Kidney (tissue), 14 donors: ENCODE data around the gene OPRL1. TPM values are rescaled to one million over a fixed set of nuclear protein-coding genes. Genes with fewer than 3 reads are reported as not detected.

Source experiments
- DNase-seq, 5 donors: peaks; one replicate each; pipeline ENCODE4 v3.0.0-alpha.2; 2013 to 2020
- FAIRE-seq: peaks from 2 replicates; lab custom pipeline; 2012; peaks lifted over from hg19 to GRCh38; lab: Jason Lieb, UNC
- H3K27ac ChIP-seq, 2 donors: one replicate each; pipeline ENCODE4 v1.7.0; 2013; ENCODE audit warnings: low read depth in 2 of 2, low read length in 2 of 2, inconsistent platforms in 1 of 2
- H3K27me3 ChIP-seq: one replicate; pipeline ENCODE4 v1.7.1; 2013; ENCODE audit warnings: low read length, inconsistent platforms; ENCODE audit not compliant: control insufficient read depth, insufficient read depth
- H3K36me3 ChIP-seq, 3 donors: one replicate each; pipeline versions ENCODE4 v1.7.0 to v1.7.1; 2013; ENCODE audit warnings: low read length in 3 of 3, control low read depth in 1 of 3, inconsistent platforms in 1 of 3; ENCODE audit not compliant: insufficient read depth in 3 of 3, control insufficient read depth in 2 of 3
- H3K4me1 ChIP-seq, 3 donors: one replicate each; pipeline versions ENCODE4 v1.7.0 to v1.7.1; 2013; ENCODE audit warnings: low read length in 3 of 3, inconsistent platforms in 1 of 3, low read depth in 1 of 3; ENCODE audit not compliant: control insufficient read depth in 2 of 3, insufficient read depth in 2 of 3
- H3K4me3 ChIP-seq, 3 donors: one replicate each; pipeline versions ENCODE4 v1.7.0 to v1.8.1; 2013; ENCODE audit warnings: low read length in 3 of 3, control low read depth in 1 of 3, inconsistent platforms in 1 of 3
- H3K9ac ChIP-seq, 3 donors: one replicate each; pipeline versions ENCODE4 v1.7.0 to v1.7.1; 2013; ENCODE audit warnings: low read length in 3 of 3, control low read depth in 1 of 3, inconsistent platforms in 1 of 3
- H3K9me3 ChIP-seq, 3 donors: one replicate each; pipeline versions ENCODE4 v1.7.0 to v1.7.1; 2013; ENCODE audit warnings: low read length in 3 of 3, control low read depth in 1 of 3, inconsistent platforms in 1 of 3; ENCODE audit not compliant: control insufficient read depth in 2 of 3, insufficient read depth in 1 of 3
- CTCF ChIP-seq: IDR thresholded peaks from 3 replicates; pipeline ENCODE4 v1.5.1; 2012; ENCODE audit warnings: mild to moderate bottlenecking, moderate library complexity, borderline replicate concordance; ENCODE audit not compliant: insufficient read depth; ENCODE audit errors: extremely low read depth
- intact Hi-C: fragments of 100-400 bp; cut with DNase I; formaldehyde crosslinking; loops from one replicate; pipeline ENCODE4 v1.11.1; 2022
- polyA plus RNA-seq: library from polyadenylated mRNA; stranded (reverse); fragments of 350-450 nt; fragmentation: Illumina TruSeq; extraction: RNeasy Lipid Tissue Mini Kit (QIAGEN cat#74804); gene quantifications from one replicate; pipeline ENCODE4 v1.2.3, GENCODE V29; 2014; ENCODE audit warnings: low read depth, low replicate concordance; ENCODE audit not compliant: insufficient read depth
- total RNA-seq: library from RNA; stranded (reverse); fragmentation: NEBNext Ultra II Directional; extraction: Animal tissue kit (Norgen Biotek cat#: 25700); gene quantifications from one replicate; pipeline ENCODE4 v1.2.1, GENCODE V29; 2021
- donor health status: control.
- donor health status: control.
- donor health status: control.
- donor health status: control.
- donor health status: control.
- donor health status: DM: yes; HTN: yes; CAD: no.
- donor health status: Normal renal cell carcinoma (clear cell type).

The OPRL1 gene
- total and polyA plus RNA-seq, 2 donors from 2014 or later = 0.39 to 1.2 TPM

GRCh38 chr20:64090165-64090564, 10.3 kb downstream of the OPRL1 start:
- Histone ChIP-seq H3K9me3 (no peaks in the 10 kb centered on the region), H3K4me1 (no peaks in the 10 kb centered on the region), H3K27ac (no peak overlapping the region), H3K27me3 (peaks cover 3% of the 10 kb centered on the region), H3K9ac (no peak overlapping the region), H3K4me3 (no peak overlapping the region), H3K36me3 (no peaks in the 10 kb centered on the region)
- no peak for TF ChIP-seq CTCF
- intact Hi-C loops = no loop called here
- FAIRE-seq (no peak), DNase-seq (peak in 1 of 5 donors; percentile 72)

GRCh38 chr20:64091340-64091739, 11.5 kb downstream of the OPRL1 start:
- Histone ChIP-seq H3K9ac (no peak overlapping the region), H3K36me3 (no peaks in the 10 kb centered on the region), H3K27ac (no peak overlapping the region), H3K4me3 (no peak overlapping the region), H3K9me3 (no peaks in the 10 kb centered on the region), H3K4me1 (no peaks in the 10 kb centered on the region), H3K27me3 (no peaks in the 10 kb centered on the region)
- no peak for TF ChIP-seq CTCF
- intact Hi-C loops = no loop called here
- DNase-seq (no peak), FAIRE-seq (no peak)

GRCh38 chr20:64091770-64092169, 11.9 kb downstream of the OPRL1 start:
- no peak for FAIRE-seq
- Histone ChIP-seq H3K27me3 (no peaks in the 10 kb centered on the region), H3K4me3 (no peak overlapping the region), H3K36me3 (no peaks in the 10 kb centered on the region), H3K9me3 (peaks cover 0 to under 1% (median 0%) of the 10 kb centered on the region in 3 donors), H3K4me1 (no peaks in the 10 kb centered on the region), H3K9ac (no peak overlapping the region), H3K27ac (no peak overlapping the region)
- no peak for TF ChIP-seq CTCF
- intact Hi-C loops = no loop called here
- DNase-seq = peak in 1 of 5 donors; percentile 72
